Loucy (cell line): Measurements from ENCODE around the gene CYP2D6.

Experiments
- EZH2phosphoT487 ChIP-seq: fragments of 200-600 bp; IDR thresholded peaks from 2 replicates; pipeline ENCODE4 v1.6.1; 2018; ENCODE audit warnings: antibody characterized with exemption, mild to moderate bottlenecking, moderate library complexity, borderline replicate concordance
- TF ChIP-seq, protein P1 (sequence below): fragments of 200-600 bp; sonication (generic); conservative IDR thresholded peaks from 2 replicates; pipeline ENCODE4 v1.5.1; 2014; ENCODE audit warnings: mild to moderate bottlenecking, antibody characterized with exemption, low read length

DNA sequence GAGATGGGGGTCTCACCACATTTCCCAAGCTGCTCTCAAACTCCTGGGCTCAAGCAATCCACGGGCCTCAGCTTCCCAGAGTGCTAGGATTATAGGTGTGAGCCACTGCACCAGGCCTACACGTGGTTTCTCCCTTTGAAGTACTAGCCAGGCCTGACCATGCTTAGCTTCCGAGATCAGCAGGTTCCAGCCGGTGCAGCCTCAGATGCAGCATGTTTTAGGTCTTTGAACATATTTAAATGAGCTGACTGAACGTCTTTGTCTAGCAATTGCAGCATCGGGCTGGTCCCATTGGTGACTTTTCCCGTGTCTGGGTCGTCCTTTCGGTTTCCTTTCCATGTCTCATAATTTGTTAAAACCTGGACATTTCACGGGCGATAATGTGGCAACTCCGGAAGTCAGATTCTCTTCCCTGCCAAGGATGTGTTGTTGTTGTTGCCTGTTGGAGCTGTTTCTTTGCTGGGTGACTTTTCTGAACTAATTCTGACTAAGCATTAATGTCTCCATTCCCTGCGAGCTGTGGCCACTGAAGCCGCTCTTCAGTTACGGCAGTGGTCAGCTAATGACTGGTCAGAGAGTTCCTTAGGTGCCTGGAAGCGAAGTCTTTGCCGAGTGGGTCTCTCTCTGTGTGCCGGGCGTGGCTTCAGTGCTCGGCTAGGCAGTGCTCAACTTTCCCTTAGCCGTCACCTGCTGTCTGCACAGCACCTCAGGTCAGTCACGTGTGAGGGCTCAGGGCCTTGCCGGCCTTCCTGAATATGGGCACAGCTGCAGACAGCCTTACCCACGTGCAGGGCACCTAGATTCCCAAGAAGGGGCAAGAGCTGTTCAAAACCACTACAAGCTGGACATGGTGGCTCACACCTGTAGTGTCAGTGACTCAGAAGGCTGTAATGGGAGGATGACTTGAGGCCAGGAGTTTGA lies 3.8 kb upstream of the CYP2D6 start:
- TF ChIP-seq, protein P1, sequence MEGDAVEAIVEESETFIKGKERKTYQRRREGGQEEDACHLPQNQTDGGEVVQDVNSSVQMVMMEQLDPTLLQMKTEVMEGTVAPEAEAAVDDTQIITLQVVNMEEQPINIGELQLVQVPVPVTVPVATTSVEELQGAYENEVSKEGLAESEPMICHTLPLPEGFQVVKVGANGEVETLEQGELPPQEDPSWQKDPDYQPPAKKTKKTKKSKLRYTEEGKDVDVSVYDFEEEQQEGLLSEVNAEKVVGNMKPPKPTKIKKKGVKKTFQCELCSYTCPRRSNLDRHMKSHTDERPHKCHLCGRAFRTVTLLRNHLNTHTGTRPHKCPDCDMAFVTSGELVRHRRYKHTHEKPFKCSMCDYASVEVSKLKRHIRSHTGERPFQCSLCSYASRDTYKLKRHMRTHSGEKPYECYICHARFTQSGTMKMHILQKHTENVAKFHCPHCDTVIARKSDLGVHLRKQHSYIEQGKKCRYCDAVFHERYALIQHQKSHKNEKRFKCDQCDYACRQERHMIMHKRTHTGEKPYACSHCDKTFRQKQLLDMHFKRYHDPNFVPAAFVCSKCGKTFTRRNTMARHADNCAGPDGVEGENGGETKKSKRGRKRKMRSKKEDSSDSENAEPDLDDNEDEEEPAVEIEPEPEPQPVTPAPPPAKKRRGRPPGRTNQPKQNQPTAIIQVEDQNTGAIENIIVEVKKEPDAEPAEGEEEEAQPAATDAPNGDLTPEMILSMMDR = no peak
- no peak for TF ChIP-seq EZH2phosphoT487
